ENCODE measurements around the gene FBXO27.
"Not testable (repeated sequence)": the region's sequence is repeated elsewhere in the genome, so short reads cannot be mapped to it uniquely, and the experiment has no call there.

FBXO27 gene

GRCh38 chr19:39032063-39032918 is at the start of gene FBXO27:
TSS of gene FBXO27 (minus strand) at chr19:39032549. CDS start at chr19:39032227, 322 bp downstream.
- FAIRE-seq = no peak

GRCh38 chr19:39080431-39080830 is 48.1 kb upstream of the FBXO27 start:
- FAIRE-seq = no peak

- FAIRE-seq = no peak
Measured at GRCh38 chr19:39078436-39079200, 46.3 kb upstream of the FBXO27 start.

GRCh38 chr19:39077323-39077722 is 45.0 kb upstream of the FBXO27 start:
- no peak for FAIRE-seq

- no peak for FAIRE-seq
Measured at GRCh38 chr19:39074942-39075341, 42.6 kb upstream of the FBXO27 start.

- no peak for FAIRE-seq
Measured at GRCh38 chr19:39074205-39074692, 41.9 kb upstream of the FBXO27 start.

GRCh38 chr19:39070888-39071287 is 38.5 kb upstream of the FBXO27 start:
- no peak for FAIRE-seq

- FAIRE-seq = not testable (repeated sequence)
Measured at GRCh38 chr19:39068259-39068658, 35.9 kb upstream of the FBXO27 start.

- FAIRE-seq = no peak
Measured at GRCh38 chr19:39067104-39067503, 34.8 kb upstream of the FBXO27 start.

- no peak for FAIRE-seq
Measured at GRCh38 chr19:39065928-39066327, 33.6 kb upstream of the FBXO27 start.

GRCh38 chr19:39064405-39064804 is 32.1 kb upstream of the FBXO27 start:
- no peak for FAIRE-seq

- FAIRE-seq = no peak
Measured at GRCh38 chr19:39060171-39060570, 27.8 kb upstream of the FBXO27 start.

GRCh38 chr19:39059302-39059701 is 27.0 kb upstream of the FBXO27 start:
- no peak for FAIRE-seq

- FAIRE-seq = no peak
Measured at GRCh38 chr19:39057615-39058014, 25.3 kb upstream of the FBXO27 start.

GRCh38 chr19:39054091-39054470 is 21.7 kb upstream of the FBXO27 start:
- FAIRE-seq = no peak

- no peak for FAIRE-seq
Measured at GRCh38 chr19:39053276-39054090, 21.1 kb upstream of the FBXO27 start.

- no peak for FAIRE-seq
Measured at GRCh38 chr19:39052846-39053245, 20.5 kb upstream of the FBXO27 start.

- FAIRE-seq = no peak
Measured at GRCh38 chr19:39052243-39052746, 19.9 kb upstream of the FBXO27 start.

GRCh38 chr19:39047073-39047472 is 14.7 kb upstream of the FBXO27 start:
- FAIRE-seq = no peak

- FAIRE-seq = no peak
Measured at GRCh38 chr19:39046037-39046821, 13.9 kb upstream of the FBXO27 start.

- no peak for FAIRE-seq
Measured at GRCh38 chr19:39045506-39045905, 13.2 kb upstream of the FBXO27 start.

GRCh38 chr19:39038098-39038497 is 5.7 kb upstream of the FBXO27 start:
- no peak for FAIRE-seq
